NCI-H2171 treated with DMSO at 0.1 percent for 48 hours (cell line): Measurements from ENCODE around the gene PTH1R.

ENCODE experiments used
- DNase-seq: peaks from one replicate; lab custom pipeline; 2025; lab: John Stamatoyannopoulos, UW

The PTH1R gene

GRCh38 chr3:46849686-46850467 is 27.6 kb upstream of the PTH1R start:
- no peak for DNase-seq

- DNase-seq, result no peak
Measured at GRCh38 chr3:46850468-46850779, 27.1 kb upstream of the PTH1R start.

DNA sequence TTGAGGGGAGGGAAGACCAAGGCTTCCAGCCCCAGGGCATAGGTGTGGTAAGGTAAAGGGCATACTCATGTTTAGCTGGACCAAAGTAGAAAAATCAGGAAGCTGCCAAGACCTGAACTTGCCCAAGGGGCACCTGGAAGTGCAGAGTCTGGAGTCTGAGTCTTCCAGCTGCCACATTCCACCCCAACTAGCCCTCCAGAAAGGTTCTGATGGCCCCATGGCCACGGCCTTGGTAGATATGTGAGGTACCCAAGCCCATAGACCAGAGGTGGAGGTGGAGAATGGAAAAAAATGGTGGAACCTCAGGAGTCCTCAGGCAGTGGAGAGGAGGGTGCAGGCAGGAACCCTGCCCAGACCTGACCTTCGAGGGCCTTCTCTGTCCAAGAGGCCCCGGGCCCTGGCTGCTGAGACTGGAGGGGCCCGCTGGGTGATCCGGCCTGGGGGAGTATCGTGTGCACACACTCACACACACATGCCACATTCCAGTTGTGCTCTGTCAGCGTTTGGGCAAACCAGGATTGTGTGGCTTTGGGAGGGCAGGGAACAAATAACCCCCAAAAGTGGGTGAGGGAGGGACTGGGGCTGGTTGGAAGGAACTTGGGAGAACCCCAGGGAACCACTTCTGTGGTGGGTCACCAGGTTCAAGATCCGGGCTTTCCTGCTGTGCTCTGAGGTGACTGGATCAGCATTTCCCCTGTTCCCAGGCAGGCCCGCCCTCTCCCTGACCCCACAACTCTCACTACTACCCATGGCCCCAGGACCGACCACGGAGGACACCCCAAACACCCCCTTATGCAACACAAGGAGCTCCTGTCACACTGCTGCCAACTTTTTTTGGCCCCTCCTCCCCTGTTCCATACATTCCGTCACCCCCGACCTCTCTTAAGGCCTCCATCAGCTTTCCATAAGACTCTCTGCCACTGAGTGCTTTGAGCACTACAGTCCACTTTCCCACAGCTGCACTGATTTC is 25.9 kb upstream of the PTH1R start:
- DNase-seq, result no peak

GRCh38 chr3:46852334-46852720 is 25.2 kb upstream of the PTH1R start:
- no peak for DNase-seq

DNA sequence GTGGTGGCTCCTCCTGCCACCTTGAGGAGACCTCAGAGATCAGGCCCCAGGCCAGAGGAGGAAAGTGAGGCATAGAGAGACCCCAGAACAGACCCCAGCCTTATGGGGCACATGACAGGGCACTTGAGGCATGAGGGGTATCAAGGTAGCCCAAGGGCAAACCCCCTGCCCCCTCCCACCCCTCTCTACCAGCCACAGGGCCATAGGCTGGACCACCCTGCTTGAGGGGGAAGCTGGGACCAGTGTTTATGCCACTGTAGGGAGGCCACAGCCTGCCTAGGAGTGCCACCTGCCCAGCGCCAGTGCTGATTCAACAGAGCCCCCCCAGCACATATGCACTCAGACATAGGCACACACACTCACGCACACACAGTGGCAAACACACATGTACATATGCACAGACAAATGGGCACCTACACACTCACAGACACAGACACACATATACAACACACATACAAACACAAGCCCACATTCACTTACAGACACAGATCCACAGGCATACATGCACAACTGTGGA is 24.6 kb upstream of the PTH1R start:
- DNase-seq, result no peak

- DNase-seq, result no peak
Measured at GRCh38 chr3:46853441-46854415, 23.8 kb upstream of the PTH1R start.

- DNase-seq, result no peak
Measured at GRCh38 chr3:46854555-46854991, 22.9 kb upstream of the PTH1R start.

- no peak for DNase-seq
Measured at GRCh38 chr3:46856576-46857471, 20.7 kb upstream of the PTH1R start.

DNA sequence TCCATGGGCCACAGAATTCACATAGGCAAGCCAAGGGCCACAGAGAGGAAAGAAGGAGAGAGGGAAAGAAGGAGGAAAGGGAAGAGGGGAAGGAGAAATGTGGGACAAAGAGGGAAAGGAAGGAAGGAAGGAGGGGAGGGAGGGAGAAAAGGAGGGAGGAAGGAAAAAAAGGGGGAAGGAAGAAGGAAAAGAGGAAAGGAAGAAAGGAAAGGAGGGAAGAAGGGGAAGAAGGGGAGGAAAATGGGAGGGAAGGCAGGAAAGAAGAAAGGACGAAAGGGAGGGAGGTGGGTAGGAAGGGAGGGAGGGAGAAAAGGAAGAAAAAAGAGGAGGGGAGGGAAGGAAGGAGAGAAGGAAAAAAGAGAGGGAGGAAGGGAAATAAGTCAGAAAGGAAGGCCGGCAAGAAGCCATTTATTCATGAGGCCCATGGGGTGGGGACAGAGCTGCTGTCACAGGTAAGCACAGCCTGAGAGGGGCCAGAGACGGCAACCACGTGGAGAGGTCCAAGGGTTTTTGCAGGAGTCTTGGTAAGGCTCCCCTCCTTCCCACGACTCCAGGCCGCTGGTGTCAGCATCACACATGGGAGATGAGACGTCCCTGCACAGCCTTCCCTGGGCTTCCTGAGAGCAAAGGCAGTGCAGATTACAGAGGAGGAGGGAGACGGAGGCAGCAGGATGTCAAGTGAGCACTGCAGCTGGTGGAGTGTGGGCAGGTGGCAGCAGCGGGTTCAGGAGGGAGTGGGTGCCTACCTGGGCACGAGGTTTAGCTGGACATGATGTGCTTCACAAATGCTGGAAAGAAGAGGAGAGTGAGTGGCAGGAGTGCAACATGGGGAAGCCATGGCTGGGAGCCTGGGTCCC is 19.8 kb upstream of the PTH1R start:
- DNase-seq, result no peak

DNA sequence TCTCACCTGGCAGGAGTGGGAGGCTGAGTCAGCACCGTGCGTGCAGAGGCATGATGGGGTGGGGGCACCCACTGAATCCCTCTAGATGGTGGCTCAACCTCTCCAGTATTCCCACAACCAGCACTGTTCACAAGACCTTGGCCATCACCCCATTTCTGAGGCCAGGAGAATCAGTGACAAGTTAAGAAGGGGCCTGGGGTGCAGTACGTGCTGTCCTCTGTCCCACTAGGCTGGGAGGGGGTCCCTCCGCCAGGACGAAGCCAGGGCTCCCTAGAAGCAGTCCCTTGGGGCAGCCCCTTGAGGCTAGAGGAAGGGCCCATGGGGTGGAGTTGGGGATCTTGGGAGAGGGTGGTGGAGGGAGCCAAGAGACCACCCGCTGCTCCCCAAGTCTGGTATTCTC is 19.1 kb upstream of the PTH1R start:
- DNase-seq, result no peak

GRCh38 chr3:46859001-46859710 is 18.4 kb upstream of the PTH1R start:
- no peak for DNase-seq

DNA sequence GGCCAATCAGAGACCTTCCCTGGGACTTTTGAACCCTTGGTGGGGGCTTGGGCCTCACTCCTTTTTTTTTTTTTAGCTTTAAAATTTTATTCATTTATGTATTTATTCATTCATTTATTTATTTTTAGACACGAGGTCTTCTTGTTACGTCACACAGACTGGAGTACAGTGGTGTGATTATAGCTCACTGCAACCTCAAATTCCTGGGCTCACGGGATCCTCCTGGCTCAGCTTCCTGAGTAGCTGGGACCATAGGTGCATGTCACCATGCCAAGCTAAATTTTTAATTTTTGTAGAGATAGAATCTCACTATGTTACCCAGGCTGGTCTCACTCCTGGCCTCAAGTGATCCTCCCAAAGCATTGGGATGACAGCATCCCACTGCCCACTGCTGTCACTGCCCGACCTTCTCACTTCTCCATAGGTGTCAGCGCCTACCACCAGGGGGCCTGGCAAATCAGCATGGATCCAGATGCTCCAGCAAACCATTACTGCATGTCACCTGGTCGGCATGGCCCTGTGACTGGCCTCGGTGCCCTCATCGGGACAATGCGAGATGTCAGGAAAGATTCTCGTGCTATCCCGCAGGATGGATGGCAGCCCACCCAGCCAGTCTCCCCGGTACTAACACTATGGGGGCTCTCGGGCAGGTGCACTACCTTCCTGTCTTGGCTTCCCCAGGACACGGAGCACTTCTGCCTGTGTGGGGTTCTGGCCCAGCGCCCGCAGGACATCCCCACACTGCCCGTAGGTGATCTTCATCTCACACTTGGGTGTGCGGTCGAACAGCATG is 17.3 kb upstream of the PTH1R start:
- no peak for DNase-seq

- DNase-seq, result no peak
Measured at GRCh38 chr3:46860810-46861604, 16.5 kb upstream of the PTH1R start.

- DNase-seq, result no peak
Measured at GRCh38 chr3:46861605-46862368, 15.7 kb upstream of the PTH1R start.

DNA sequence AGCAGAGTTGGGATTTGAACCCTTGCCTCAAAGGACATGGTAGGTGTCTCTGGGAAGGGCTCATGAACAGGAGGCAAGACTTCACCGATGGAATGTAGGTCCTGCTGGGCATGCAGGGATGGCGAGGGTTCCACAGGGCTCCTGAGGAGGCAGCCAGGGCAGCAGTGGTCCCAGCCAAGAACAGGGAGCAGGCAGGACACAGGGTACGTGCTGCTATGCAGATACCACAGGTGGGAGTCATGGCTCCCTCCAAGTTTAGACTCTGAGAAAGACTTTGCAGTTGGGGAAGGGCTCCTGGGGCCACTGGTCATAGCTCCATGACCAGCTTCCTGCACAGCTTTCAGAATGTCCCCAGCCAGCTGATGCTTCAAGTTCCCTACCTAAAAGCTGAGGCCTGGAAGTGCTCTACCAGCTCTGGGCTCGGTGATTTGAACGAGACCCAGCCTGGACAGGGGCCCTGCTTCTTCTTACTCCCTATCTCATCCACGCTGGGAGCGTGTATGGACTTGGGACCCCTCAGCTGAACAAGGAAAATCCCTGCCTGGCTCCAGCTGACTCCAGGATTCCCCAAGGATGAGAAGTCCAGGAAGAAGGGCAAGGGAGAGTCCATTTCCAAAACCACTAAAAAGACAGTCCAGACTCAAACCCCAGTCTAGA is 15.0 kb upstream of the PTH1R start:
- DNase-seq, result no peak

GRCh38 chr3:46863261-46863782 is 14.2 kb upstream of the PTH1R start, which contains the start of gene MYL3:
Gene MYL3, minus strand, starts transcription at chr3:46863444. Its CDS starts 54 bp downstream, at chr3:46863390.
- DNase-seq, result no peak
